C4-2B (cell line): Measurements from ENCODE around the gene UQCRC1.

Source experiments
- ZFX ChIP-seq: fragments of 450-650 bp; IDR thresholded peaks from 2 replicates; pipeline ENCODE4 v1.6.1; 2017
- TF ChIP-seq, protein P1 (sequence below): fragments of 450-650 bp; conservative IDR thresholded peaks from 2 replicates; pipeline ENCODE4 v1.5.1; 2017; ENCODE audit warnings: mild to moderate bottlenecking

DNA sequence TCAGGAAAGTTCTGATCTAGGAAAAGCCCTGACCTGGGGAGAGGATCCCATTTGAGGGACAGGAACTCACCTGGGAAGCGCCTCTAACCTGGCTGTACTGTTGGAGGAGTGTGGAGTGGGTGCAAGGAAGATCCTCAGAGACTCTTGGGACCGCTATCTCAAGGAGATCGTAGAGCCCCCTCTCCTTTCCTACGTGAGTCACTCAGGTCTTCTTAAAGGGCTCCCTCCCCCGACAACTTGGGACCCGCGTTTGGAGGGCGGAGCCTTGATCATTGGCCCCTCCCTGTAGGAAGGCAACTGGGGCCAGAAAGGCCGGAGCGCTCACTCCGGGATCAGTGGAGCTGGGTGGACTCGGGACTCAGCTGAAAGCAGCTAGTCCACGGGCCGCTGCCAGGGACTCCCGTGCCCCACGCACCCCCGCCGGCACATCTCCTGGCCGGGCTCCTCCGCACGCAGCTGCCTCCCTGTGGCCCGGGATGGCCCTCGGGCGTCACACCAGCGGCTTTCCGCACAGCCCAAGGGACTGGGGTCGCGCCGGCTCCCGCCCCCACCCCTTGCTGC is 25.3 kb upstream of the UQCRC1 start:
- TF ChIP-seq, protein P1, sequence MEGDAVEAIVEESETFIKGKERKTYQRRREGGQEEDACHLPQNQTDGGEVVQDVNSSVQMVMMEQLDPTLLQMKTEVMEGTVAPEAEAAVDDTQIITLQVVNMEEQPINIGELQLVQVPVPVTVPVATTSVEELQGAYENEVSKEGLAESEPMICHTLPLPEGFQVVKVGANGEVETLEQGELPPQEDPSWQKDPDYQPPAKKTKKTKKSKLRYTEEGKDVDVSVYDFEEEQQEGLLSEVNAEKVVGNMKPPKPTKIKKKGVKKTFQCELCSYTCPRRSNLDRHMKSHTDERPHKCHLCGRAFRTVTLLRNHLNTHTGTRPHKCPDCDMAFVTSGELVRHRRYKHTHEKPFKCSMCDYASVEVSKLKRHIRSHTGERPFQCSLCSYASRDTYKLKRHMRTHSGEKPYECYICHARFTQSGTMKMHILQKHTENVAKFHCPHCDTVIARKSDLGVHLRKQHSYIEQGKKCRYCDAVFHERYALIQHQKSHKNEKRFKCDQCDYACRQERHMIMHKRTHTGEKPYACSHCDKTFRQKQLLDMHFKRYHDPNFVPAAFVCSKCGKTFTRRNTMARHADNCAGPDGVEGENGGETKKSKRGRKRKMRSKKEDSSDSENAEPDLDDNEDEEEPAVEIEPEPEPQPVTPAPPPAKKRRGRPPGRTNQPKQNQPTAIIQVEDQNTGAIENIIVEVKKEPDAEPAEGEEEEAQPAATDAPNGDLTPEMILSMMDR: no peak
- no peak for TF ChIP-seq ZFX
